GM18505 (cell line): ENCODE results near the gene SGK1.
"Not testable (repeated sequence)": the region's sequence is repeated elsewhere in the genome, so short reads cannot be mapped to it uniquely, and the experiment has no call there.

Source experiments
- ATAC-seq: cut with Tn5 transposase; IDR thresholded peaks from one replicate; pipeline ENCODE4 v1.9.1; 2021; ENCODE audit not compliant: unreplicated experiment
- POLR2A ChIP-seq: IDR thresholded peaks from 4 replicates; pipeline ENCODE4 v1.6.1; 2011; ENCODE audit warnings: borderline replicate concordance; ENCODE audit not compliant: insufficient read depth, insufficient read length; ENCODE audit errors: extremely low read depth

The SGK1 gene

DNA sequence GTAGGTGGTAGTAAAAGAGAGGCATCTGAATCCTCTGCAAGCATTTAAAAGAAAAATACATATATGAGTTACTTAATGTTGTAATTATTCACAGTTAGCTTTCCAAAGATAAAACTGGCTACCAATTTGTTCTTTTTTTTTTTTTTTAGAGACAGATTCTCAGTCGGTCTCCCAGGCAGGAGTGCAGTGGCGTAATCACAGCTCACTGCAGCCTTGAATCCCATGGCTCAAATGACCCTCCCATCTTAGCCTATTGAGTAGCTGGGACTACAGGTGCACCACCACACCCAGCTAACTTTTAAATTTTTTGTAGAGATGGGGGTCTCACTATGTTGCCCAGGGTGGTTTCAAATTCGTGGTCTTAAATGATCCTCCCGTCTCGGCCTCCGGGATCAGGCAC is 36.5 kb downstream of the SGK1 start:
- ATAC-seq, result no peak
- no peak for TF ChIP-seq POLR2A

- no peak for ATAC-seq
- TF ChIP-seq POLR2A, result no peak
Measured at GRCh38 chr6:134278000-134278399, 39.9 kb downstream of the SGK1 start.

GRCh38 chr6:134276891-134277377 is 41.0 kb downstream of the SGK1 start:
- not testable (repeated sequence) for ATAC-seq

DNA sequence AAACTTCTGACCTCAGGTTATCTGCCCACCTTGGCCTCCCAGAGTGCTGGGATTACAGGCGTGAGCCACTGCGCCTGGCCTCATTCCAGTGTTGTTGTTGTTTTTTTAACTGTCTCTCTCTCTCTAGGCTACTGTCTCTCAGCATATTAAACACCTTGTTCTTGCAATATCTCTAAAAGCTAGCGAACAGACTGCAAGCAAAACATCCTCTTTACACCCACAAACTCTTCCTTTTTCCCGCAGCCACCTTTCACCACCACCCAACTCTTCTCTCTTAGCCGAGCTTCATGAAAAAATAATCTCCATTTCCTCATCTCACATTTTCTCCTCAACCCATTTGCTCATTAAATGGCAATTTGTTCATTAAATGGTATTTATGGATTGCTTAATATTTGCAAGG is 45.5 kb downstream of the SGK1 start:
- no peak for TF ChIP-seq POLR2A
- no peak for ATAC-seq

DNA sequence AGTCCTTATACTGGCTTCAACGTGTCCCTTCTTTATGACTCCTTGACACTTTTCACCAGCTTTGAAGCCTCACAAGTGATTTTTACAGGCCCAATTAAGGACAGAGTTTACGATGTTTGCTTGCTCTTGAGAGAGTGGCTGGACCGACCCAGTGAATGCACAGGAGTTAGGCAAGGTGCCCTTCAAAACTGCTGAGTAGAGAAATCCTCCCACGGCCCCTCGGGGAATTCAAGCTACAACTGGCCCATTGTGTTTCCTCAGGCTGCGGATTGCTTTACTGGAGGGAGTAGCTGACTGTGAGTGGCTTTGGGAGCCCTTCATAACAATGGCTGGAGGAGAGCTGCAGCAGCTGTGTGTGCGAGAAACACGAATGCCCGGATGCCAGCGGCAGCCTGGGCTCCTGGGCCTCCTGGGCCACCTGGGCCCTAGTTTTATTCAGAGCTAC is 50.0 kb downstream of the SGK1 start:
- ATAC-seq, result no peak
- no peak for TF ChIP-seq POLR2A

GRCh38 chr6:134266776-134267175 is 51.1 kb downstream of the SGK1 start:
- no peak for TF ChIP-seq POLR2A
- no peak for ATAC-seq

GRCh38 chr6:134261766-134262165 is 56.1 kb downstream of the SGK1 start:
- ATAC-seq, result no peak
- no peak for TF ChIP-seq POLR2A

DNA sequence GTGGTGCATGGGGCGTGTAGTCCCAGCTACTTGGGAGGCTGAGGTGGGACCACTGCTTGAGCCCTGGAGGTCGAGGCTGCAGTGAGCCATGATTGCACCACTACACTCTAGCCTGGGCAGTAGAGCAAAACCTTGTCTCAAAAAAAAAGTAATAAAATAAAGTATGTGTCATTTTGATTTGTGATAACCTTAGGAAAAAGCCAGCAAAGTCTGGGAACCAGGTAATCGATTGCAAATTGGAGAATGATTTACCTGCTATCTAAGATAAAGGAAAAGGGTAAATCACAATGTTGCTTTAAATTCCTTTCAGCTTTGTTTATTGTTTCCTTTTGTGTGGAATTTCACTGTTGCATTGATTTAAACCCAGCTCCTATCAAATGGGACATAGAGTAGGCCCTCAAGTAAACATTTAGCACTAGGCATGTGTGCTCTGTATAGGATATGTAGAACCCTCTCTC is 59.0 kb downstream of the SGK1 start:
- ATAC-seq, result no peak
- no peak for TF ChIP-seq POLR2A

DNA sequence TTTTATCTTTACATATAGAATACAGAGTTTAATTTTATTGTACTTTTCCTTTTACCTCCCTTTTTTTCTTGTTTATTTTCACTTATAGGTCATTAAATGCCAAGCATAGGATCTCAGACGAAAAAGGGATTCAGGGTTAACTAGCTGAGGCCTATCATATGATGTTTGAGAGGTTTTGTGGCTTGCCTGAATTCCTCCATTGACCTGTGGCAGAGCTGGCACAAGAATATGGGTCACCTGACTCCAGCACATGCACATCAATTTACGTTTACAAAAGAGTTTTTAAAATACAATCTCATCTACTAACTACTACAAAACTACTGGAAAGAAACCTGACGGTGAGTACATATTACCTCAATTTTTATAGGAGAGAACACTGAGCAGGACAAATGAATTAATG is 60.4 kb downstream of the SGK1 start:
- TF ChIP-seq POLR2A, result no peak
- no peak for ATAC-seq

DNA sequence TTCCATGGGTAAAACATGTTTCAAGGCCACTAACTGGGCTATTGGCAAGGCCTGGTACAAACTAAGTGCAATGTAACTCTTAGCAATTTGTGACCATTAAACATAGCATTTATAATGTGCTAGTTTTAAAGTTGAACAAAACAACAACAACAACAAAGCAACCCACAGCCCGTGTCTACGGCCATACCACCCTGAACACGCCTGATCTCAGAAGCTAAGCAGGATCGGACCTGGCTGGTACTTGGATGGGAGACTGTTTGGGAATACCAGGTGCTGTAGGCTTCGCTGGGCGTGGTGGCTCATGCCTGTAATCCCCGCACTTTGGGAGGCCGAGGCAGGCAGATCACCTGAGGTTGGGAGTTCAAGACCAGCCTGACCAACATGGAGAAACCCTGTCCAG is 61.0 kb downstream of the SGK1 start:
- TF ChIP-seq POLR2A, result no peak

GRCh38 chr6:134255280-134255679 is 62.6 kb downstream of the SGK1 start:
- not testable (repeated sequence) for ATAC-seq

More for the DNA sequence above, 61.0 kb downstream of the SGK1 start:
- no peak for ATAC-seq

DNA sequence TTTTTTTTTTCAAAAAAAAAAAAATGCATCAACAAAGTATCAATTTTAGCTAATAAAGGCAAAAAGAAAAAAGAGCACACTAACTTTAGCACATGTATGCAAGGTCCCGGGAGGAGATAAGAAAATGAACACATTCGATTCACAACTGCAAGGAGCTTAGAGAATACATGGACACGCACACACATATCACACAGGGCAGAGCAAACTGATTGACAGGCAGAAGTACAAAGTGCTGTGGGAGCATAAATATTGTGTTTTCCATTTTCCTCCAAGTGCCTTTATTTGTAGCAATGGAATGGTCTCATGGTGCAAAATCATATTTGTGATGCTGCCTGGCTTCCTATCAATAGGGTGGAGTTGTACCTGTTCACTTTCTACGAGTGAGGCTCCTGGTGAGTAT is 63.8 kb downstream of the SGK1 start:
- ATAC-seq, result no peak
- TF ChIP-seq POLR2A, result no peak

DNA sequence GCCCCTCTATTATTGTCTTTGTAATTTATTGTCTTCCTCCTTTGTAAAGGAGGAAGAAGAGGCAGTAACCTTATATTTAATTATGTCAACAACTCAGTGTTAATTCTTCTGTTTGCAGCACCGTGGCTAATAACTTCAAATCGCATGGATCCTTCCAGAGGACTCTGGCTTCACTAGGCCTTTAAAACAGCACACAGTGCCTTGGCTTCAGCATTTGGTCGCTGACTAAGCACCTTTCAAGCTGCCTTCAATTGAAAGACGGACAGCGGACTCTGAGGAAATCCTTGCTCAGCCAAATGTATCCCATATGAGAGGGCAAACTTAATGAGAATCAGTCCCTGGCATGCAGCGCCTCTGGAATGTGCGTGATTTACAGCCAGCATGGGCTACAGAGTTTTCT is 64.2 kb downstream of the SGK1 start:
- no peak for TF ChIP-seq POLR2A
- no peak for ATAC-seq

DNA sequence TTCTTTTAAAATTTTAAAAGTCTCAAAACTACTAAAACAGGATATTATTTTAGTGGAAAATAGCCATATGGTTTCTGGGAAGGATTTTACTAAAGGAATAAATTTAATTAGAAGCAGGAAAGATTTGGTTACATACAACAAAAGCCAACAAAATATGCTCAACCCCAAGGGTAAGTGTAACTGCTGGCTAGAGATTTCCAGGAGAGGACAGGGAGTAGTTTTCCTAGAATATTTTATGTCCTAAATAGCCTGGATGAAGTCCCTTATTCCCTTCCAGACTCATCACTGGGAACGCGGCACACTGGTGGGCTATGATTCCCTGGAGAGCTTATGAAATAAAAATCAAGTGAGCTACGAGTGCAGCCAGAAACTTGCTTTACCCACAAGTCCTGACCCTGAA is 66.6 kb downstream of the SGK1 start:
- no peak for TF ChIP-seq POLR2A
- no peak for ATAC-seq

DNA sequence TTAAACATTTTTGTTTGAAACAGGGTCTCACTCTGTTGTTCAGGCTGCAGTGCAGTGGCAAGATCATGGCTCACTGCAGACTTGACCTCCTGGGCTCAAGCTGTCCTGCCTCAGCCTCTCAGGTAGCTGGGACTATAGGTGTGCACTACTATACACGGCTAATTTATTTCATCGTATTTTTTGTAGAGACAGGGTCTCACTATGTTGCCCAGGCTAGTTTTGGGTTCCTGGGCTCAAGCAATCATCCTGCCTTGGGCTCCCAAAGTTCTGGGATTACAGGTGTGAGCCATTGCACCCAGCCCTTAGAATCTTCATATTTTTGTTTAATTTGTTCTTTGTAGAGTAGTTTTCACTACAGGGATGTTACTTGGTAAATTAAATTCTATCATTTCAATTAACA is 67.1 kb downstream of the SGK1 start:
- no peak for ATAC-seq
- no peak for TF ChIP-seq POLR2A
